GM19467 (cell line): ENCODE measurements around the gene VSIG10.
"Not testable (repeated sequence)": the region's sequence is repeated elsewhere in the genome, so short reads cannot be mapped to it uniquely, and the experiment has no call there.

Experiments
- ATAC-seq: cut with Tn5 transposase; IDR thresholded peaks from one replicate; pipeline ENCODE4 v1.9.1; 2021; ENCODE audit warnings: mild to moderate bottlenecking, moderate library complexity; ENCODE audit not compliant: unreplicated experiment

The VSIG10 gene

GRCh38 chr12:118034429-118035189 lies 69.2 kb downstream of the VSIG10 start:
- ATAC-seq = no peak

GRCh38 chr12:118033902-118034301 lies 69.9 kb downstream of the VSIG10 start:
- ATAC-seq = no peak

- no peak for ATAC-seq
Observed at GRCh38 chr12:118033323-118033722, 70.5 kb downstream of the VSIG10 start.

- no peak for ATAC-seq
Observed at GRCh38 chr12:118032188-118032587, 71.6 kb downstream of the VSIG10 start.

- ATAC-seq = no peak
Observed at GRCh38 chr12:118029166-118029565, 74.6 kb downstream of the VSIG10 start.

- no peak for ATAC-seq
Observed at GRCh38 chr12:118025168-118025567, 78.6 kb downstream of the VSIG10 start.

GRCh38 chr12:118023301-118023860 lies 80.4 kb downstream of the VSIG10 start:
- no peak for ATAC-seq

GRCh38 chr12:118022728-118023109 lies 81.1 kb downstream of the VSIG10 start:
- no peak for ATAC-seq

- not testable (repeated sequence) for ATAC-seq
Observed at GRCh38 chr12:118022097-118022727, 81.6 kb downstream of the VSIG10 start.

GRCh38 chr12:118020036-118020435 lies 83.8 kb downstream of the VSIG10 start:
- ATAC-seq = no peak

GRCh38 chr12:118017926-118018325 lies 85.9 kb downstream of the VSIG10 start:
- ATAC-seq = no peak

GRCh38 chr12:118016424-118017264 lies 87.2 kb downstream of the VSIG10 start, which contains the start of gene RFC5:
RFC5 (plus strand) TSS chr12:118016703; CDS start chr12:118016828, 125 bp downstream.
- ATAC-seq = peak; percentile 99

- ATAC-seq = no peak
Observed at GRCh38 chr12:118015944-118016343, 87.9 kb downstream of the VSIG10 start.

- ATAC-seq = no peak
Observed at GRCh38 chr12:118015306-118015705, 88.5 kb downstream of the VSIG10 start.
